ENCODE measurements around the gene ADAMTSL3. TPM values are rescaled to one million over a fixed set of nuclear protein-coding genes. Genes with fewer than 3 reads are reported as not detected.

Gene ADAMTSL3
- total RNA-seq, 4 donors from 2014 or later, result 3.1 to 48.2 (median 24.6) TPM

DNA sequence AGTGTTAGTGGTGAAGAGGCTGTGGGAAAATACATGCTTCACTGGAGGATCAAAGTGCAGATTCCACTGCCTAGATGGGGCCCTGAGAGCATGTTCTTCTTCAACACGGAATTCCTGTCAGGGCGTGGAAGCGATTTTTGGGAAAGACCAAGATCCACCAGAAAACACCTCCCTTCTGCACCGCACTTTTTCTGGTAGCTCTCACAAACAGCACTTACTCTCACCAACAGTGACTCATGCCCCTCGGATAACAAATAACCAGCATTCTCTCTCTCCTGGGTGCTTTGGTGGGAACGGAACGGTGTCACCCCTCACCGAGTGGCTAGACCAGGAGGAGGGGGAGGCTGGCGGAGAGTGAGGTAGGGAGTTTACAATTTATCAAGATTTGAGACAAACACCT is 40.1 kb downstream of the ADAMTSL3 start:
- intact Hi-C loops (cut with DNase I; ENCODE audit: low total_unique reads), result no loop called here

GRCh38 chr15:83694536-83694935 is 40.6 kb downstream of the ADAMTSL3 start:
- Histone ChIP-seq H3K9me3 (no peaks in the 10 kb centered on the region), H3K27ac (peak overlapping the region; percentile 69 to 80), H3K27me3 (no peaks in the 10 kb centered on the region), H3K4me3 (no peak overlapping the region), H3K4me1 (peaks cover 0 to 8% of the 10 kb centered on the region in 2 donors), H3K36me3 (no peaks in the 10 kb centered on the region)
- intact Hi-C loops (cut with DNase I; ENCODE audit: low total_unique reads), result no loop called here
- TF ChIP-seq CTCF (IDR thresholded peaks at IDR 0.05) (no peak), POLR2A (IDR thresholded peaks at IDR 0.05) (no peak)
- DNase-seq, result no peak

More for the DNA sequence above, 40.1 kb downstream of the ADAMTSL3 start:
- peak; percentile 34 to 44 for DNase-seq
- no peaks in the 10 kb centered on the region for H3K36me3 ChIP-seq
- H3K4me1 ChIP-seq, result peaks cover 0 to 8% of the 10 kb centered on the region in 2 donors
- TF ChIP-seq CTCF (IDR thresholded peaks at IDR 0.05) (no peak), POLR2A (IDR thresholded peaks at IDR 0.05) (no peak)
- no peaks in the 10 kb centered on the region for H3K9me3 ChIP-seq
- H3K4me3 ChIP-seq, result no peak overlapping the region
- peak overlapping the region; percentile 69 to 80 for H3K27ac ChIP-seq
- H3K27me3 ChIP-seq, result no peaks in the 10 kb centered on the region

GRCh38 chr15:83695246-83695645 is 41.3 kb downstream of the ADAMTSL3 start:
- peaks cover 0 to 8% of the 10 kb centered on the region in 2 donors for H3K4me1 ChIP-seq
- peak in 1 of 2 donors; percentile 31 for DNase-seq
- TF ChIP-seq POLR2A (IDR thresholded peaks at IDR 0.05) (no peak), CTCF (IDR thresholded peaks at IDR 0.05) (no peak)
- intact Hi-C loops (cut with DNase I; ENCODE audit: low total_unique reads), result no loop called here
- H3K4me3 ChIP-seq, result no peak overlapping the region
- H3K9me3 ChIP-seq, result no peaks in the 10 kb centered on the region
- H3K27me3 ChIP-seq, result no peaks in the 10 kb centered on the region
- H3K36me3 ChIP-seq, result no peaks in the 10 kb centered on the region
- H3K27ac ChIP-seq, result peak overlapping the region; percentile 69 to 80

GRCh38 chr15:83695901-83696425 is 42.0 kb downstream of the ADAMTSL3 start:
- TF ChIP-seq CTCF (IDR thresholded peaks at IDR 0.05), result no peak
- TF ChIP-seq POLR2A (IDR thresholded peaks at IDR 0.05), result no peak
- Histone ChIP-seq H3K27ac (peak overlapping the region; percentile 69 to 80), H3K27me3 (no peaks in the 10 kb centered on the region), H3K36me3 (no peaks in the 10 kb centered on the region), H3K4me1 (peaks cover 0 to 8% of the 10 kb centered on the region in 2 donors), H3K4me3 (no peak overlapping the region), H3K9me3 (no peaks in the 10 kb centered on the region)
- intact Hi-C loops (cut with DNase I; ENCODE audit: low total_unique reads), result no loop called here
- DNase-seq, result no peak

GRCh38 chr15:83697716-83698115 is 43.8 kb downstream of the ADAMTSL3 start:
- Histone ChIP-seq H3K9me3 (no peaks in the 10 kb centered on the region), H3K27ac (no peak overlapping the region), H3K36me3 (no peaks in the 10 kb centered on the region), H3K4me3 (no peak overlapping the region), H3K4me1 (peaks cover 0 to 8% of the 10 kb centered on the region in 2 donors), H3K27me3 (no peaks in the 10 kb centered on the region)
- intact Hi-C loops (cut with DNase I; ENCODE audit: low total_unique reads), result no loop called here
- DNase-seq, result no peak
- TF ChIP-seq POLR2A (IDR thresholded peaks at IDR 0.05) (no peak), CTCF (IDR thresholded peaks at IDR 0.05) (no peak)
